Cardiac fibroblast (primary cell): ENCODE measurements around the gene CTDSPL2.

Source experiments
- DNase-seq, 2 donors: peaks; one replicate each; pipeline versions ENCODE4 v3.0.0 to v3.0.0-alpha.2; 2010; ENCODE audit warnings: low read depth in 2 of 2
- H3K4me3 ChIP-seq, 2 donors: replicated peaks in 1 of 2; 1 replicate in 1 of 2; 2 replicates in 1 of 2; pipeline ENCODE4 v1.5.1; 2011; ENCODE audit warnings: low read depth in 2 of 2, low read length in 2 of 2, mild to moderate bottlenecking in 2 of 2, moderate library complexity in 1 of 2
- TF ChIP-seq, protein P1 (sequence below): IDR thresholded peaks from one replicate; pipeline ENCODE4 v1.5.1; 2011; ENCODE audit warnings: low read depth, mild to moderate bottlenecking, low read length, inconsistent platforms

CTDSPL2 gene

GRCh38 chr15:44426975-44427755 lies at the start of gene CTDSPL2:
TSS of gene CTDSPL2 (plus strand) at chr15:44427629. CDS start at chr15:44459015, 31,386 bp downstream.
- peak; percentile 99 to 100 for DNase-seq
- TF ChIP-seq, protein P1, sequence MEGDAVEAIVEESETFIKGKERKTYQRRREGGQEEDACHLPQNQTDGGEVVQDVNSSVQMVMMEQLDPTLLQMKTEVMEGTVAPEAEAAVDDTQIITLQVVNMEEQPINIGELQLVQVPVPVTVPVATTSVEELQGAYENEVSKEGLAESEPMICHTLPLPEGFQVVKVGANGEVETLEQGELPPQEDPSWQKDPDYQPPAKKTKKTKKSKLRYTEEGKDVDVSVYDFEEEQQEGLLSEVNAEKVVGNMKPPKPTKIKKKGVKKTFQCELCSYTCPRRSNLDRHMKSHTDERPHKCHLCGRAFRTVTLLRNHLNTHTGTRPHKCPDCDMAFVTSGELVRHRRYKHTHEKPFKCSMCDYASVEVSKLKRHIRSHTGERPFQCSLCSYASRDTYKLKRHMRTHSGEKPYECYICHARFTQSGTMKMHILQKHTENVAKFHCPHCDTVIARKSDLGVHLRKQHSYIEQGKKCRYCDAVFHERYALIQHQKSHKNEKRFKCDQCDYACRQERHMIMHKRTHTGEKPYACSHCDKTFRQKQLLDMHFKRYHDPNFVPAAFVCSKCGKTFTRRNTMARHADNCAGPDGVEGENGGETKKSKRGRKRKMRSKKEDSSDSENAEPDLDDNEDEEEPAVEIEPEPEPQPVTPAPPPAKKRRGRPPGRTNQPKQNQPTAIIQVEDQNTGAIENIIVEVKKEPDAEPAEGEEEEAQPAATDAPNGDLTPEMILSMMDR: no peak

GRCh38 chr15:44381236-44381635 lies 46.2 kb upstream of the CTDSPL2 start:
- peak; percentile 47 to 58 for DNase-seq
- H3K4me3 ChIP-seq: no peak overlapping the region
- TF ChIP-seq, protein P1: no peak

More at GRCh38 chr15:44426975-44427755, at the start of gene CTDSPL2:
- peak within 1 kb of the TSS; percentile 83 to 93 for H3K4me3 ChIP-seq

- no peak overlapping the region for H3K4me3 ChIP-seq
- DNase-seq: no peak
- TF ChIP-seq, protein P1: no peak
These were observed 42.0 kb upstream of the CTDSPL2 start for GRCh38 chr15:44385344-44385942.

GRCh38 chr15:44394062-44394461 lies 33.4 kb upstream of the CTDSPL2 start:
- peak; percentile 27 to 39 for DNase-seq
- TF ChIP-seq, protein P1: no peak

GRCh38 chr15:44394562-44394961 lies 32.9 kb upstream of the CTDSPL2 start:
- no peak overlapping the region for H3K4me3 ChIP-seq
- TF ChIP-seq, protein P1: no peak
- no peak for DNase-seq

More at GRCh38 chr15:44394062-44394461, 33.4 kb upstream of the CTDSPL2 start:
- H3K4me3 ChIP-seq: no peak overlapping the region

- no peak for DNase-seq
- TF ChIP-seq, protein P1: no peak
These were observed 29.6 kb upstream of the CTDSPL2 start for GRCh38 chr15:44397869-44398268.

More at GRCh38 chr15:44397869-44398268, 29.6 kb upstream of the CTDSPL2 start:
- no peak overlapping the region for H3K4me3 ChIP-seq
